GM03348 (cell line): ENCODE measurements around the gene UTP25.
A peak's percentile ranks its signal among the peaks of the same experiment; 100 is the strongest.

Experiments
- DNase-seq: peaks from one replicate; pipeline ENCODE4 v3.0.0; 2012; ENCODE audit warnings: low spot score

UTP25 gene

DNA sequence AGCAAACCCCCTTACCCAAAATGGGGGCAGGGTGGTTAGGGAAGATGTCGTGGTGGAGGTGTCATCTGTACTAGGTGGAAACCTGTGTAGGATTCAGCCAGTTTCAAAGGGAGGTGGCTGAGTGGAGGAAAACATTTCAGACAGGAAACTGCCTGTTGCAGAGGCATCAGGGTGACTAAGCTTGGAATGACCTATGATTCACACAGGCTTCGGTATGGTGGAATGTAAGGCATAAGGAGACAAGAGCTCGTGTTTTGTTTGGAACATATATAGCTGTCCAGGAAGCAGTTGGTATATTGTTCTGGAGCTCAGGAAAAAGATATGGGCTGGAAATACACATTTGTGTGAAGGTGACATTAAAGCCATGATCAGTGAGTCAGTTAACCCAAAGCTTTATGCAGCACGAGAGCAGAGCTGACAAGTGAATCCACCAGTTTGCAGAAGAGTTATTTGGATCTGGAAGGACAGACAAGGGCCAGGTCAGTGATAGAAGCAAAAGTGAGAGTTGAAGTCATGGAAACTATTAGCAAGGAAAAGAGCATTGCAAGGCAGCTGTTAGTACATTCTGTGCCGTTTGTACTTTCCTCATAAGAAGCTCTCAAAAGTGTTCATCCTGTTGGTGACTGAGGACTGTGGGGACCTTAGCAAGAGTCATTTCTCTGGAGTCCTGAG lies 12.2 kb downstream of the UTP25 start:
- DNase-seq: peak; percentile 83

DNA sequence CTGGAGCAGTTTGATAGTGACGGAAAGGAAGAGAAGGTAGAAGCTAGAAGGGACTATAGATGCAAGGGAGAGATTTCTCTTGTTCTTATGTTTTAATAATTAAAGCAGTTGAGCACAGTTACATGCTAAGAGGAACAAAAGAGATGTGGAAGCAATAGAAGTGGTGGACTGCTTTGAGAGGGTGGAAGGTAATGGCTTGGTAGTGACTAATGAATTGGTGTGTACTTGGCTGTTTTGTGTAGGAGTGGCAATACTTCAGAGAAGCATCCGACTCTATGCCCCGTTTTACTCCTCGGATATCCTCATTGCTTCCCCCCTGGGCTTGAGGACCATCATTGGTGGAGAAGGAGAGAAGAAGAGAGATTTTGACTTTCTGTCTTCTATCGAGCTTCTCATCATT lies 12.8 kb downstream of the UTP25 start:
- no peak for DNase-seq

DNA sequence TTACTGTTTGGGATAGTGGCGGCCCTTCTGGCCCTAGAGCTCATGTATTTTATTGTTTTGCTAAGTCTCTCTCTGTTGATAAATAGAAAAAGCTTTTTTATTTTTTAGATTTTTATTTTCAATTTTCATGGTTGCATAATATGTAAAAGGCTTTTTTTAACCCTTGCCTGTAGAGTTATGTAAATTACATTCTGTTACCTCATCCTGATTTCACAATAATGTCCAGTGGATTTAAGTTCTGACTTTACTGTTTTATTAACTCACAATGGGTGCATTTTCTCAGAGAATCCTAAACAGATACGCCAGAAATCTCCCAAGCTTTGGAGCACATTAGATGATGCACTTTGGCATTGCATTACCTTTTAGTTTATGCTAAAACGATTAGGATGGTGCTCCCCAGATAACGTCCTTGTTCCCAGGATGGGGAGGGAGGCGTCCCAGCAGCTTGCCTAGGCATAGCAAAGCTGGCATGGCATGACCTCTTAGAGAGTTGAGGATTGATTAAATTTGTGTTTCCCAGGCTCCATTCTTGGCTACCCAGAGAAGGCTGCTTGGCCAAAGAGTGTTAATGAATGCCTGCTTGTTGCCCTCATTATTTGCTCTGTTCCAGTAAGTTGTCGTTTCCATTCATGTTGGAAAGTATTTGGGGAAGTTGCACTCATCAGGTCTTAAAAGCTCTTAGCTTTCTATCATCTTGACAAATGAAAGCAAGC lies 17.1 kb downstream of the UTP25 start:
- DNase-seq: no peak

DNA sequence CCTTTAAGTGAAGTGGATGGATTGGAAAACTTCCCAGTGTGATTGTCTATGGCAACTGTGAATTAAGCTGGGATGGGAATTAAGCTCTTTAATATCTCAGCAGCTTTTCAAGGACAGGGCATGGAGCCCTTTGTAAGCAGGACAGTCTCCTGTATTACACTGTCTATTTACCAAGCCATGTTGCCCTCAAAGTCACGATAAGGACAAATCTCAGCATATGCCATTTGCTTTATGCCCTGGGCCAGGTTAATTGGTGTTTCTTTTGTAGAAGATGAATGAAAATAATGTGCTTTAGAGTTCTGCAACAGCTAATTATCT lies 17.6 kb downstream of the UTP25 start:
- no peak for DNase-seq

DNA sequence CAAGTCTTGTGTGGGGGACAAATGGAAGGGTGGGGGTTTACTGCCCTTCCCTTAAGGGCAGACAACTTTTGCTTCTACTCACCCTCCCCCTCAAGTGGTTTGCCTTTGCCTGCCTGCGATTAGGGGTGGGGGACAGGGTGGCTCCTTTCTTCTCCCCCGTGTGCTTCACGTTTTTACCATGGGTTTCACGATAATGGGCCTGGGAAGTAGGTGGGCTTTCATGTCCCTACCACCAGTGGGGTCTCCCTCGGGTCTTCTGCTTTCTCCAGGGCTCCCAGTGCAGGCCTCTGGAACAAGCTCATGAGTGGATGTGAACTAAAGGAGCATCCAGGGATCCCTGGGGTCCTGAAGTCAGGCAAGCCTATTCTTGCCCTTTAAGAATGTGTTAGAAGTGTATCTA lies 21.6 kb downstream of the UTP25 start:
- DNase-seq: no peak

DNA sequence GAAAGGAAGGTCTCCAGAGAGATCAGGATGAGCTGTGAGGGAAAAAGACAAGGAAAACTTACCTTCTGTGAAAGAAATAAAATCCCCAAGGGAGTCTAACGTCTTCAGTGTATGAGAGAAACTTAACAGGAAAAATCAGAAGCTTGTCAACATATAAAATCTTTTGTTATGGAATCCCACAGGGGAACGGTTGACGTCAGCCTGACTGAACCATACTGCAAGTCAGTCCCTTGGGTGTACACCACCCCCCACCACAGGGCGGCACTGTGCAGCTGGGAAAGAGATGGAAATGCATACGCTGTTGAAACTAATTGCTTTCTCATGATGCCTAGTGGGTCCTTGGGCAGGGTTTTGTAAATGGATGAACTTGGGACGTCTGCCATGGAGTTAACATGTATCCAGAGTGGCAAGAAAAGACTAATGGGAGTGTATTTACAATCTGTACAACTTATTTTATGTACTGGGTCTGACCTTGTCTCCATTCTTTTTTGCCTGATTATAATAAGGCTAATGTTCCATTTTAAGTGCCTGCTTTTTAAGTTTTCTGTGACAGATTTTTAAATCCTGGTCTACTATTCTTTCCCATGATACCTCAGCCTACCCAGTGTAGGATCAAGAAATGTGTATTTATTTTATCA lies 22.7 kb downstream of the UTP25 start:
- DNase-seq: peak; percentile 74

DNA sequence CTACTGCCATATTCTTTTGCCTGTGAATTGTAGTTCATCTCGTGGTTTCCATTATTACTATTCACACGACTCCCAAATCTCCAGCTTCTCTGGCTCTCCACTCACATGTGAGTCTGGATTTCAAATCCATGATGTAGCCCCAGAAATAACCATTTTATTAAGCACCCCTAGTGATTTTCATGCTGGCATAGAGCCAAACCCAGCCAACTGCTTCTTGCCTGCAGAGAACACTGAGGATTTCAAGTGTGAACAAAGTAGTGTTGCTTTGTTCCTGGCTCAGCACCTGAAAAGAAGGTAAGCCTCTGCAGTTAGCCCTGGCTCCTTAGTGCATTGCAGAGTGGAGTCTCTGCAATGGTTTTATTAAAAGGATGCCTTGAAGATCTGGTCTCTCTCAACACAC lies 25.9 kb downstream of the UTP25 start:
- no peak for DNase-seq

DNA sequence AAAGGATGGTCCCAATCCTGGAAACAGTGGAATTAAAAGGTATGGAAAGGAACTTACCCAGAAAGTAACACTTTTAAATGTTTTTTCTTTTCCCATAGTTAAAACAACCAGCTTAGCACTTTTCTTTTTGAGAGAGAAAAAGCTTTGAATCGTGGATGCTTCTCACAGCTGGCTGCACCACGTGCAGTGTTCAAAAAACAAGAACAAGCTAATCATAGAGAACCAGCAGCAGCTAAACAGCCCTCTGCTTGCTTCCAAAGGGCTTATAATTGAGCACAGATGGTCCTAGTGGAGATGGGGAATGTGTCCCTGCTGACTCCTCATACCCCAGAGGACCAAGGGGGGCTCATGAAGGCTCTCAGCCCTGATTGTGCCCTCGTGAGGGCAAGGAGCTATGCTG lies 26.4 kb downstream of the UTP25 start:
- no peak for DNase-seq

DNA sequence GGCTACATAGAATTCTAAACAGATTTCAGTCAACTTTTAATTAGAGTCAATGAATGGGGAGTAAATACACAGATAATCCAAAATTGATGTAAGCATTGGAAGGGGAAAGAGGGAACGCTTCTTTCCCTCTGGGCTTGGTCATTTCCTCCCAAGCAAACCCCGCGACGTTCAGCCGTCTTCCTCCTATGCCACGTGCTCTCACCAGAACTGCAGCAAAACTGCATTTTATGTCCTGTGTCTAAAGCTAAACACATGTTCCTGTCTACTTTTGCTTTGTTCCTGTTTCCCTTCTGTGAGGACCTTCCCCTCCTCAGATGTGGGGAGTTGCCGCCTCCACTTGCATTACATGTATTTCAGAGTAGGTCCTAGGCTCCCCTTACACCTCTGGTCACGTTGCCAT lies 27.2 kb downstream of the UTP25 start:
- DNase-seq: no peak

DNA sequence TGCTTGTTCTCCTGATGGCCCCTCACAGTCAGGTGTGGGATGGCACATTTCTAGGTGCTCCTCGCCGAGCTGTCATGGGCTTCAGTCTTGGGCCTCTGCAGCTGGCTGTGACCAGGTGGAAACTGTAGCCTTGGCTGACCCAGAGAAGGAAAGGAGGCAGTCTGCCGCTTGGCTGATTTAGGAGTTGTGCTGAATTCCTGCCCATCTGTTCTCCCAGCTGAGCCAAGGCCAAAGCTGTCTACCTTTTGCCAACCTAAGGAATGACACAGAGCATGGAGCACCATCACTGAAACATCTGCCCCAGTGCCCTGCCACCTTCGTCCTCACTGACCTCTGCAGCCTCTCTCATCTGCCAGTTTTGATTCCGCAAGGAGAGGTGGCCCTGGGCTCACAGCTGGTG lies 27.9 kb downstream of the UTP25 start:
- no peak for DNase-seq

DNA sequence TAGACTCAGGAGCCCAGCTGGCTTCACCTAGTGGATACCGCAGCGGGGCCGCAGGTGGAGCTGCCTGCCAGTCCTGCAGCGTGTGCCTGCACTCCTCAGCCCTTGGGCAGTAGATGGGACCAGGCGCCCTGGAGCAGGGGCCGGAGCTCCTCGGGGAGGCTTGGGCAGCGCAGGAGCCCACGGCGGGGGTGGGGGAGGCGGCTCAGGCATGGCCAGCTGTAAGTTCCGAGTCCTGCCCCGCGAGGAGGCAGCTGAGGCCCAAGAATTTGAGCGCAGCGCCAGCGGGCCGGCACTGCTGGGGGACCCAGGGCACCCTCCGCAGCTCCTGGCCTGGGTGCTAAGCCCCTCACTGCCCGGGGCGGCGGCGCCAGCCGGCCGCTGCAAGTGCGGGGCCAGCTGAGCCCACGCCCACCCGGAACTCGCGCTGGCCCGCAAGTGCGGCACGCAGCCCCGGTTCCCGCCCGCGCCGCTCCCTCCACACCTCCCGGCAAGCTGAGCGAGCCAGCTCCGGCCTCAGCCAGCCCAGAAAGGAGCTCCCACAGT lies 30.9 kb downstream of the UTP25 start:
- no peak for DNase-seq

DNA sequence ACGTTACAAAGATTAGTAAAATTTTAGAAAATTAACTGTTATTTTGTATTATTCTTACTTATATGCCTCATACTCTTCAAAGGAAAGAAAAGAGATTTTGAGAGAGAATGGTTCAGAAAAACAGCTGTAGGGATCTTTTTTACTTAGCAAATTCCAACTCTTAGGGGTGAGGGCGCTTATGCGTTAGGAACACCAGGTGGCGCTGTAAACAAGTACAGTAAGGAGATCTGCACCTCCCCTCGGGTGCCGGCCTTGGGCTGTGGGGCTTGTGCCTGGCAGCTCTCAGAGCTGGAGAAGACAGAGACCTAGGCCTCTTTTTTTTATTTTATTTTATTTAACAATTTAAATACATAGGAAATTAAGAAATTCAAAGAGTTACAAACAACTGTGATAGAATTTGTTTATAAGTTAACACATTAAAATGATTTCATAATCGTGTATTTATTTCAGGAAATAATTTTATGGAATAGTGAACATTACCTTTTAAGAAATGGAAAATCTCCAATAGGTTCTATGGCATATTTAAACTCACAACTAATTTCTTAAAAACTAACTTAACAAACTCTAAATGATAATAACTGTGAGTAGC lies 32.6 kb downstream of the UTP25 start:
- DNase-seq: peak; percentile 88

DNA sequence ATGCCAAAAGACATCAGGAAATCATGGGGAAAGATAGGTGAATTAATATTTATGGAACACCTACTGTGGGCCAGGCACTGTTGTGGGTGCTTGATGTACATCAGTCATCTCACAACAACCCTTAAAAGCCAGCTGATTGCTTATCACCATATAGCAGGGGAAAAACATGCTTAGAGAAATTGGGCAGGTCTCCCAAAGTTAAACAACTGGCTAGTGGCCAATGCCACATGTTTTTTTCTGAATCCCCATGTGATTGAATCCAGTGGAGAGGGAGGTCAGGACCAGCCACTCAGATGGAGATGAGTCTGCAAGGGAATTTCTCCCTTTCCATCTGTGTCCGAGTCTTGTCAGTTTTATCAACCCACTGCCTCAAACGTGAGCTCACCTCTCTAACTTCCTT lies 33.5 kb downstream of the UTP25 start:
- no peak for DNase-seq

DNA sequence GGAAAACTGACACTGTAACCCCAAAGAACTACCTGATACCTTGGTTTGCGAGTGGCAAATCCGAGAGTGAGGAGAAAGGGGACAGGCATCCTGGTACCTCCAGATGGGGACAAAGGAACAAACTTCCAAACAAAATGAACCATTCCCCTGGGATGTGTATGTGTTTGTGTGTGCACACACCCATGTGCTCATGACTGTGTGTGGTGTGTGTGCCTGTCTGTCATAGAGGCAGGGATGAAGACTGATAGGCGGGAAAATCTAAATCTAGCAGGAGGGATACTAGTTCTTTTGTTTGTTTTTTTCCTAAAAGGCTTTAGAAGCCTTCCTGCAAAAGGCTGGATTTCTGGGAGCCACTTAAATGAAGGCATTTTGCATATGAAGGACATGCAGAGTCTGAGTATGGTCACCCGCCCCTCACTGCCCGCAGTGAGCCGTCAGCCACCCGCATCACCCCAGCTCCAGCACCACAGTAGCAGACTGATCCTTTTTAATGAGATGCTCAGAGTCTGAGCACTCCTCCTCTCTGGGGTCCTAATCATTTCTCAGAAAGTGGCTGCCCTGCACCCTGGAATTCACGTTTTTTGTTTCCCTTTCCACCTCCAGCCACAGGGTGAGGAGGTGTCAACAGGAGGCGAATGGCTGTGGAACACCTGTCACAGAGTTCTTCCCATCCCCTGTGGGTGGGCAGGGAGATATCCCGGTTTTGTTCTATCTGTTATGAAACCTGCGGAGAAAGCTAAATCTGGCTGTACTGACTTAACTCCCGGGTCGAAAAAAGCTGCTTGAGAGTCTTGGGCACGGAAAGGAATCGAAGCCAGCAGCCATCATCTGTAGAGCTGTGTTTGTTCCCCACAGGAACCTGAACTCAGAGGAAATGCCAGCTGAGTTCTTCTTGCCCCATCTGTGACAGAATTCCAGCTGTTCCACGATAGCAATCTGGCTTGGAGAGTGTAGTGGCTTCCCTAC lies 34.9 kb downstream of the UTP25 start:
- DNase-seq: no peak

DNA sequence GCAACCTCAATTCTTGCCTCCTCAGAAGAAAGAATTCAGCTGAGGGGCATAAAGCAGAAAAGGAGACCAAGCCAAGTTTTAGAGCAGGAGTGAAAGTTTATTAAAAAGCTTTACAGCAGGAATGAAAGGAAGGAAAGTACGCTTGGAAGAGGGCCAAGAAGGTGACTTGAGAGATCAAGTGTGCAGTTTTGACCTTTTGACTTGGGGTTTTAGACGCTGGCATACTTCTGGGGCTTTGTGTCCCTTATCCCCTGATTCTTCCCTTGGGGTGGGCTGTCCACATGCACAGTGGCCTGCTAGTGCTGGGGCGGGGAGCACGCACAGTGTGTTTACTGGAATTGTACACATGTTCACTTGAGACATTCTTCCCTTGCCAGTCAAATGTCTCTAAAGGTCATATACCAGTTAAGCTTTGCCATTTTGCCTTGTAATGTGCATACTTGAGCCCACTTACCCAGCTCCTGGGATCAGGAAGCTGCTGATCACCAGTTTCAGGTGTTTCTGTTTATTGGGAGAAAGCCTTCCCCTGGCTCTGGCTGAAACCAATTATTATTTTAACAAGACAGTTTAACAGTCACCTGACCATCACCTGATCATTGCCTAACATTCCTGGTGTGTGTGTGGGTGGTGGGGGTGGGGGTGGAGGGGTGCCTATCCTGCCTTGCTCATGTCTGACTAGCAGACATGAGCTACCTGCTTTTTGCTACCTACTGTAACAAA lies 36.2 kb downstream of the UTP25 start:
- DNase-seq: no peak

DNA sequence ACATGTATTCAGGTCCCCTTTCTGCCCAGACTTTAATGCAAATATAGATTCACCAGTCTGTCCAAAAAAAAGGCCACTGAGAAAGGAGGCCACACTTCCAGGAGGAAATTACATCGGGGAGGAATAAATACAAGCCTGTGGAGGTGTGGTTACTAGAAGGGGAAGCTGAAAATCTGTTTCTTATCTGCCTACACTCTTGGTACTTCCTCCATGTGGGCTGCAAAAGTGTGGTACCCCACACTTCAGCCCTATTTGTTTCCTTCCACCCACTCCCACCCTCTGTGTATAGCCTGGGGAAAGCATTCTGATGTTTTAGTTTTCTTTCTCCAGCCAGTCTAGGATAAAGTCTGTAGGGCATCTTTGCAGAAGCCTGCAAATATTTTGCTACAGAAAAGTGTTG lies 38.4 kb downstream of the UTP25 start:
- DNase-seq: no peak

DNA sequence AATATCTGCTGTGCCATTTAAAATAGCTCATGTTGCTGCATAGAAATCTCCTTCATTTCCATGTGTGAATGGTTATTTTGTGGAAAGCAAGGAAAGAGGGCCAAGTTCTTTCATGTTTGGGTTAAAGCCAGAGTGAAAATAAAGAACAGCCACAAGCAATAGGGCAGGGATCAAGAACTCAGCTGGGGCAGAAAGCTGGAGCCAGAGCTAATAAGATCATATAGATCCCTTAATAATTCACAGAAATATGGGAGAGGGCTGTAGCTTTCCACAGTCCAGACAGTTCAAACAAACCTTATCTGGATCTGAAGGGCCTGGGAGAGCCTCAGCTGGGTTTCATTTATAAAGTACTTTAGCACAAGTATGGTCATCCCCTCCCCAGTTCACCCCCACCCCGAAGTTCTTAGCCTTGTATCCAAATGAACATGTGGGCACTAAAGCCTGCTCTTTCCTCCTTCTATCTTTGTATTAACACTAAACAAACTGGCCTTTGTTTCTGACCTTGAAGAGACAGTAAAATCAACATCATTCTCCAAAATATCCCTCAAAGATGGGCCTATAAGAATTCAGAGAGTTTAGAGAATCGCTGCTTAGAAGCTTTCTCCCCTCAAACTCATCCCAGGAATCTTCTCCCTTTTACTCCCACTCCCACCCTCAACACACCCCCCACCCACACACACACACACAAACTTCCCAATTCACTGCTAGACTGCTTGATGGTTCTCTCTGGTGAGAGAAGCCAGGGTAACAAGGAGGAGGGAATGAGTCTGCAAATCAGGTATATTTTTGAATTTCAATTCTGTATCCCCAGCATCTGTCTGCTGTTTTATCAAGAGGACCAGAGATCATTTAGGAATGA lies 41.7 kb downstream of the UTP25 start:
- peak; percentile 35 for DNase-seq

DNA sequence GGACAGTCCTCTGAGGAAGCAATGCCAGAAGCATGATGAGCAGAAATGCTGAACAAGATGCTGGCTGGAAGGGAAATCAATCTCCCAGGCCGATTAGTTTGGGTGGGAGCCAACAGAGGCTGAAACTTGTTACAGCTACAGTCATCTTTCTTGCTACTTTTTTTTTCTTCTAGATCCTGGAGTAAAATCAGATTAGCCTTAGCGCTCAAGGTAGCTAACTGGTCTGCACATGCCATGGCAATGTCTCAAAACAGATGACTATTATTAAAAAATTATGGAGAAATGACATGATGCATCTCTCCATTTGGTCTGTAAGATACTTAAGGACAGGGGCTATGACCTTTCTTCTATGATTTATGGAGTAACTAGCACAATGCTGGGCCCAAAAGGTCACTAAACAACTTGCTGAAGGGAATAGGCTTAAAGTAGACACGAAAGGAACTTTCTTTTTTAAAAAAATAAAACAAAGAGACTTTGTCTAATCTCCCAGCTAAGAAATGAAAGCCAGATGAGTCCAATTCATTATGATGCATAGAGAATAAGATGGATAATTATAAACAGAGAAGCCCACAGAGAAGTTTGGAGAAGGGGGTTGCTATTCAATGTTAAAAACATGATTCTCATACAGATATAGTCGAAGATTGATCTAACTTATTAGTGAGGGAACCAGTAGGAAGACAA lies 42.5 kb downstream of the UTP25 start:
- peak; percentile 26 for DNase-seq

DNA sequence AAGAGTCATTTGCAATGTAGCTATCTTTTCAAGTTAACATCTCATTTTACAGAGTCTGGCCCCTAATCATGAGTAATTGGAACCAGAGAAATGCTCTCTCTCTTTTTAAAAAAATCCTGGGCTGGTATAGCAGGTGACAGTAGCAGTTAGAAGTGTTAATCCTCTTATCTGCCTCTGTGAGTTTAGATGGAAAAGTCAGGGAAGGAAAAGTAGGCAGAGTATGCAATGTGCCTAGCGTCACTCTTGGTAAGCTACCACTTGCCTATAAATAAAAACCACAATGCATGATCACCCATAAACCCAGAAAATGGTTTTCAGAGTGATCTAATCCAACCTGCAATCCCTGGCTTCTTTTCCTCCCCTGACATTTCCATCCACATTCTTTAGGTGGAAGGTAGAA lies 43.2 kb downstream of the UTP25 start:
- DNase-seq: no peak

DNA sequence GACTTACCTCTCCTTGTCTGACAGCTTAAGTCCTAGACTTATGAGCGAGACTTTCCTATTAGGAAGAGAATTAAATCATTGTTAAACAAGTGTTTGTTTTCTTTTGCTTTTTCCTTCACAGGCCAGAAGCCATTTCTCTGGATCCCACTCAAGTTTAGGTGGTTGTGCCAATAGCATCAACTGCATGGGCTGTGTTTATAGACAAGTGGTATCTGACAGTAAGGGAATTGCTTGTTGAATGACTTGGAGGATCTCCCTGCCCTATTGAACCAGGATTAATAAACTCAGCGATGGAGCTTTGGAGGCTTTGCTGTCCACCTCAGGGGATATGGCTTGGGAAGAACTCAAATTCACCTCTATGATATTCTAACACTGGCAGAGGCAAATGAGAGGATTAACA lies 43.7 kb downstream of the UTP25 start:
- DNase-seq: no peak
